Muscle of leg (tissue), 11 donors: Measurements from ENCODE around the gene ZNF771. TPM values are rescaled to one million over a fixed set of nuclear protein-coding genes. Genes with fewer than 3 reads are reported as not detected.
"Not testable (repeated sequence)": the region's sequence is repeated elsewhere in the genome, so short reads cannot be mapped to it uniquely, and the experiment has no call there.

ENCODE experiments used
- DNase-seq: peaks from one replicate; pipeline ENCODE4 v3.0.0; 2013
- H3K27ac ChIP-seq: one replicate; pipeline ENCODE4 v1.5.1; 2013; ENCODE audit warnings: mild to moderate bottlenecking, low read length, control low read depth
- H3K27me3 ChIP-seq: one replicate; pipeline ENCODE4 v1.6.1; 2013; ENCODE audit warnings: low read length; ENCODE audit not compliant: control insufficient read depth, insufficient read depth
- H3K36me3 ChIP-seq: one replicate; pipeline ENCODE4 v1.6.1; 2013; ENCODE audit warnings: low read length; ENCODE audit not compliant: control insufficient read depth, insufficient read depth
- H3K4me1 ChIP-seq: one replicate; pipeline ENCODE4 v1.6.1; 2013; ENCODE audit warnings: low read length; ENCODE audit not compliant: control insufficient read depth, insufficient read depth
- H3K4me3 ChIP-seq: one replicate; pipeline ENCODE4 v1.5.1; 2013; ENCODE audit warnings: low read length, control low read depth
- H3K9me3 ChIP-seq: replicated peaks from 2 replicates; pipeline ENCODE4 v1.6.1; 2013; ENCODE audit warnings: low read depth, low read length; ENCODE audit not compliant: control insufficient read depth
- WGBS: methylation state at CpG from one replicate; pipeline ENCODE4 v1.1.5; 2013; ENCODE audit warnings: missing lambda C conversion rate; ENCODE audit not compliant: insufficient coverage; 5-methylcytosine and 5-hydroxymethylcytosine counted together
- polyA plus RNA-seq, 8 donors: library from polyadenylated mRNA; unstranded; fragments of 120-200 nt; gene quantifications; one replicate each; pipeline versions ENCODE4 v1.2.1 to v1.2.3, GENCODE V29; 2013; ENCODE audit warnings: inconsistent platforms in 1 of 8, low replicate concordance in 1 of 8; ENCODE audit not compliant: insufficient read length in 8 of 8, insufficient read depth in 1 of 8
- total RNA-seq: library from RNA; stranded (reverse); fragments of 120-200 nt; gene quantifications from one replicate; pipeline ENCODE4 v1.2.4, GENCODE V29; 2013

The ZNF771 gene
- total and polyA plus RNA-seq, 9 donors: 4.4 to 8.1 (median 6.9) TPM

GRCh38 chr16:30446203-30446595, 38.8 kb downstream of the ZNF771 start:
- Histone ChIP-seq H3K4me1 (peaks cover 13% of the 10 kb centered on the region), H3K9me3 (no peaks in the 10 kb centered on the region), H3K27me3 (no peaks in the 10 kb centered on the region), H3K4me3 (peak overlapping the region; percentile 75), H3K27ac (peak overlapping the region; percentile 56), H3K36me3 (peaks cover 11% of the 10 kb centered on the region)
- no peak for DNase-seq
- WGBS: 80% methylated on average over 1 of the region's 10 CpGs

GRCh38 chr16:30447512-30448226, 40.3 kb downstream of the ZNF771 start:
- Histone ChIP-seq H3K27me3 (no peaks in the 10 kb centered on the region), H3K27ac (no peak overlapping the region), H3K36me3 (peaks cover 11% of the 10 kb centered on the region), H3K4me1 (peaks cover 13% of the 10 kb centered on the region), H3K9me3 (no peaks in the 10 kb centered on the region), H3K4me3 (no peak overlapping the region)
- no peak for DNase-seq
- 80% methylated on average over 6 of the region's 12 CpGs for WGBS

- no peak for DNase-seq
- 100% methylated on average over 1 of the region's 3 CpGs for WGBS
- Histone ChIP-seq H3K4me1 (peaks cover 13% of the 10 kb centered on the region), H3K27me3 (no peaks in the 10 kb centered on the region), H3K4me3 (no peak overlapping the region), H3K27ac (no peak overlapping the region), H3K36me3 (peaks cover 7% of the 10 kb centered on the region), H3K9me3 (no peaks in the 10 kb centered on the region)
These were observed 41.7 kb downstream of the ZNF771 start for GRCh38 chr16:30449116-30449435.

GRCh38 chr16:30452709-30453580, 45.5 kb downstream of the ZNF771 start:
- H3K9me3 ChIP-seq, H3K27me3 ChIP-seq, H3K4me3 ChIP-seq, H3K36me3 ChIP-seq, DNase-seq, H3K27ac ChIP-seq, H3K4me1 ChIP-seq: not testable (repeated sequence)
- WGBS: 67% methylated on average over 4 of the region's 20 CpGs

GRCh38 chr16:30456302-30456701, 48.9 kb downstream of the ZNF771 start:
- Histone ChIP-seq H3K27ac (no peak overlapping the region), H3K36me3 (no peaks in the 10 kb centered on the region)

GRCh38 chr16:30457256-30457655, 49.9 kb downstream of the ZNF771 start:
- peaks cover 7% of the 10 kb centered on the region for H3K4me1 ChIP-seq
- no peaks in the 10 kb centered on the region for H3K36me3 ChIP-seq
- no peaks in the 10 kb centered on the region for H3K27me3 ChIP-seq
- no peak overlapping the region for H3K4me3 ChIP-seq
- no peak overlapping the region for H3K27ac ChIP-seq
- H3K9me3 ChIP-seq: no peaks in the 10 kb centered on the region
- no CpG with 5 or more reads among the region's 1 CpG for WGBS
- DNase-seq: no peak

More at GRCh38 chr16:30456302-30456701, 48.9 kb downstream of the ZNF771 start:
- DNase-seq: no peak
- Histone ChIP-seq H3K27me3 (no peaks in the 10 kb centered on the region), H3K4me1 (peaks cover 7% of the 10 kb centered on the region), H3K4me3 (no peak overlapping the region), H3K9me3 (no peaks in the 10 kb centered on the region)
- no CpG with 5 or more reads among the region's 1 CpG for WGBS

- Histone ChIP-seq H3K4me1 (peaks cover 7% of the 10 kb centered on the region), H3K27ac (no peak overlapping the region), H3K27me3 (no peaks in the 10 kb centered on the region), H3K4me3 (no peak overlapping the region), H3K9me3 (no peaks in the 10 kb centered on the region), H3K36me3 (no peaks in the 10 kb centered on the region)
- no peak for DNase-seq
- WGBS: 87% methylated on average over 10 of the region's 16 CpGs
These were observed 50.5 kb downstream of the ZNF771 start for GRCh38 chr16:30457743-30458560.

- peaks cover 7% of the 10 kb centered on the region for H3K4me1 ChIP-seq
- no peak overlapping the region for H3K27ac ChIP-seq
- H3K27me3 ChIP-seq: no peaks in the 10 kb centered on the region
- H3K4me3 ChIP-seq: no peak overlapping the region
- DNase-seq: peak; percentile 30
- no peaks in the 10 kb centered on the region for H3K36me3 ChIP-seq
- no peaks in the 10 kb centered on the region for H3K9me3 ChIP-seq
- WGBS: 69% methylated on average over 19 of the region's 22 CpGs
These were observed 51.4 kb downstream of the ZNF771 start for GRCh38 chr16:30458561-30459394.

- H3K36me3 ChIP-seq: no peaks in the 10 kb centered on the region
- DNase-seq: no peak
- H3K4me3 ChIP-seq: no peak overlapping the region
- 67% methylated on average over 8 of the region's 11 CpGs for WGBS
- no peaks in the 10 kb centered on the region for H3K27me3 ChIP-seq
- H3K27ac ChIP-seq: no peak overlapping the region
- no peaks in the 10 kb centered on the region for H3K9me3 ChIP-seq
- peaks cover 7% of the 10 kb centered on the region for H3K4me1 ChIP-seq
These were observed 52.0 kb downstream of the ZNF771 start for GRCh38 chr16:30459456-30459855.
